Activated naive CD4-positive, alpha-beta T cell treated with anti-CD3 and anti-CD28 coated beads, Interleukin-2, amount 50 U/mL, for 24 hours (primary cell): ENCODE measurements around the gene SRGAP1.
"Not testable (repeated sequence)": the region's sequence is repeated elsewhere in the genome, so short reads cannot be mapped to it uniquely, and the experiment has no call there.

Experiments
- H3K27ac Mint-ChIP-seq: one replicate; pipeline ENCODE4 v1.8.0; 2021; ENCODE audit warnings: mild to moderate bottlenecking, mixed read lengths
- H3K27me3 Mint-ChIP-seq: one replicate; pipeline ENCODE4 v1.8.0; 2021; ENCODE audit warnings: mixed read lengths
- H3K36me3 Mint-ChIP-seq: one replicate; pipeline ENCODE4 v1.8.0; 2021; ENCODE audit warnings: mixed read lengths
- H3K4me1 Mint-ChIP-seq: one replicate; pipeline ENCODE4 v1.8.0; 2021; ENCODE audit warnings: mixed read lengths
- H3K4me3 Mint-ChIP-seq: one replicate; pipeline ENCODE4 v1.8.0; 2021; ENCODE audit warnings: mild to moderate bottlenecking, mixed read lengths
- H3K9me3 Mint-ChIP-seq: one replicate; pipeline ENCODE4 v1.8.0; 2021; ENCODE audit warnings: mixed read lengths

The SRGAP1 gene

GRCh38 chr12:64137117-64137516 lies 292.6 kb downstream of the SRGAP1 start:
- peaks cover 1% of the 10 kb centered on the region for H3K27me3 Mint-ChIP-seq
- H3K27ac Mint-ChIP-seq = no peak overlapping the region
- H3K36me3 Mint-ChIP-seq = no peaks in the 10 kb centered on the region
- H3K4me3 Mint-ChIP-seq = no peak overlapping the region
- H3K9me3 Mint-ChIP-seq = no peaks in the 10 kb centered on the region
- no peaks in the 10 kb centered on the region for H3K4me1 Mint-ChIP-seq

- Mint-ChIP-seq H3K4me3 (no peak overlapping the region), H3K4me1 (no peaks in the 10 kb centered on the region), H3K27me3 (peaks cover 1% of the 10 kb centered on the region), H3K9me3 (no peaks in the 10 kb centered on the region), H3K27ac (no peak overlapping the region), H3K36me3 (peaks cover 2% of the 10 kb centered on the region)
Observed at GRCh38 chr12:64139021-64139420, 294.5 kb downstream of the SRGAP1 start.

- Mint-ChIP-seq H3K27me3 (no peaks in the 10 kb centered on the region), H3K9me3 (no peaks in the 10 kb centered on the region), H3K27ac (no peak overlapping the region), H3K4me3 (no peak overlapping the region), H3K4me1 (no peaks in the 10 kb centered on the region), H3K36me3 (peaks cover 4% of the 10 kb centered on the region)
Observed at GRCh38 chr12:64142382-64142781, 297.9 kb downstream of the SRGAP1 start.

- Mint-ChIP-seq H3K27me3 (no peaks in the 10 kb centered on the region), H3K27ac (no peak overlapping the region), H3K36me3 (peaks cover 4% of the 10 kb centered on the region), H3K4me1 (no peaks in the 10 kb centered on the region), H3K4me3 (no peak overlapping the region), H3K9me3 (no peaks in the 10 kb centered on the region)
Observed at GRCh38 chr12:64142784-64143183, 298.3 kb downstream of the SRGAP1 start.

GRCh38 chr12:64145226-64145625 lies 300.7 kb downstream of the SRGAP1 start:
- peaks cover 7% of the 10 kb centered on the region for H3K36me3 Mint-ChIP-seq
- H3K27me3 Mint-ChIP-seq = no peaks in the 10 kb centered on the region
- no peaks in the 10 kb centered on the region for H3K4me1 Mint-ChIP-seq
- H3K9me3 Mint-ChIP-seq = no peaks in the 10 kb centered on the region
- no peak overlapping the region for H3K27ac Mint-ChIP-seq
- no peak overlapping the region for H3K4me3 Mint-ChIP-seq

- H3K4me1 Mint-ChIP-seq = no peaks in the 10 kb centered on the region
- peaks cover 12% of the 10 kb centered on the region for H3K36me3 Mint-ChIP-seq
- no peaks in the 10 kb centered on the region for H3K9me3 Mint-ChIP-seq
Observed at GRCh38 chr12:64147011-64147631, 302.6 kb downstream of the SRGAP1 start.

GRCh38 chr12:64147875-64148274 lies 303.4 kb downstream of the SRGAP1 start:
- no peaks in the 10 kb centered on the region for H3K27me3 Mint-ChIP-seq
- no peak overlapping the region for H3K4me3 Mint-ChIP-seq
- no peaks in the 10 kb centered on the region for H3K4me1 Mint-ChIP-seq
- H3K27ac Mint-ChIP-seq = no peak overlapping the region
- H3K36me3 Mint-ChIP-seq = peaks cover 10% of the 10 kb centered on the region
- no peaks in the 10 kb centered on the region for H3K9me3 Mint-ChIP-seq

More at GRCh38 chr12:64147011-64147631, 302.6 kb downstream of the SRGAP1 start:
- no peaks in the 10 kb centered on the region for H3K27me3 Mint-ChIP-seq
- no peak overlapping the region for H3K27ac Mint-ChIP-seq
- H3K4me3 Mint-ChIP-seq = peak overlapping the region; percentile 11

GRCh38 chr12:64154677-64155076 lies 310.2 kb downstream of the SRGAP1 start:
- Mint-ChIP-seq H3K4me3 (no peak overlapping the region), H3K9me3 (peaks cover 11% of the 10 kb centered on the region), H3K36me3 (peaks cover 16% of the 10 kb centered on the region), H3K4me1 (no peaks in the 10 kb centered on the region), H3K27ac (no peak overlapping the region), H3K27me3 (no peaks in the 10 kb centered on the region)

GRCh38 chr12:64157110-64157509 lies 312.6 kb downstream of the SRGAP1 start:
- Mint-ChIP-seq H3K4me1 (no peaks in the 10 kb centered on the region), H3K4me3 (no peak overlapping the region), H3K36me3 (peaks cover 11% of the 10 kb centered on the region), H3K27ac (no peak overlapping the region), H3K9me3 (peaks cover 11% of the 10 kb centered on the region), H3K27me3 (no peaks in the 10 kb centered on the region)

GRCh38 chr12:64160021-64160710 lies 315.7 kb downstream of the SRGAP1 start:
- Mint-ChIP-seq H3K27me3 (no peaks in the 10 kb centered on the region), H3K36me3 (peaks cover 9% of the 10 kb centered on the region), H3K4me1 (no peaks in the 10 kb centered on the region), H3K27ac (no peak overlapping the region), H3K9me3 (no peaks in the 10 kb centered on the region), H3K4me3 (no peak overlapping the region)

GRCh38 chr12:64160711-64161060 lies 316.2 kb downstream of the SRGAP1 start:
- H3K4me3 Mint-ChIP-seq = no peak overlapping the region
- H3K36me3 Mint-ChIP-seq = peaks cover 12% of the 10 kb centered on the region
- H3K9me3 Mint-ChIP-seq = no peaks in the 10 kb centered on the region
- no peak overlapping the region for H3K27ac Mint-ChIP-seq
- H3K4me1 Mint-ChIP-seq = no peaks in the 10 kb centered on the region
- no peaks in the 10 kb centered on the region for H3K27me3 Mint-ChIP-seq

- H3K4me1 Mint-ChIP-seq, H3K27me3 Mint-ChIP-seq, H3K4me3 Mint-ChIP-seq, H3K27ac Mint-ChIP-seq, H3K9me3 Mint-ChIP-seq: not testable (repeated sequence)
- peaks cover 16% of the 10 kb centered on the region for H3K36me3 Mint-ChIP-seq
Observed at GRCh38 chr12:64166606-64167005, 322.1 kb downstream of the SRGAP1 start.

- not testable (repeated sequence) for H3K4me1 Mint-ChIP-seq, H3K9me3 Mint-ChIP-seq, H3K4me3 Mint-ChIP-seq, H3K27ac Mint-ChIP-seq, H3K27me3 Mint-ChIP-seq
- H3K36me3 Mint-ChIP-seq = peaks cover 16% of the 10 kb centered on the region
Observed at GRCh38 chr12:64167041-64167440, 322.5 kb downstream of the SRGAP1 start.

- no peaks in the 10 kb centered on the region for H3K4me1 Mint-ChIP-seq
- H3K4me3 Mint-ChIP-seq = no peak overlapping the region
- H3K36me3 Mint-ChIP-seq = peaks cover 11% of the 10 kb centered on the region
- no peaks in the 10 kb centered on the region for H3K27me3 Mint-ChIP-seq
- H3K27ac Mint-ChIP-seq = no peak overlapping the region
- no peaks in the 10 kb centered on the region for H3K9me3 Mint-ChIP-seq
Observed at GRCh38 chr12:64170024-64170423, 325.5 kb downstream of the SRGAP1 start.

GRCh38 chr12:64170730-64171129 lies 326.2 kb downstream of the SRGAP1 start:
- Mint-ChIP-seq H3K27ac (no peak overlapping the region), H3K27me3 (no peaks in the 10 kb centered on the region), H3K4me1 (no peaks in the 10 kb centered on the region), H3K4me3 (no peak overlapping the region), H3K36me3 (peaks cover 7% of the 10 kb centered on the region), H3K9me3 (no peaks in the 10 kb centered on the region)

GRCh38 chr12:64171715-64172114 lies 327.2 kb downstream of the SRGAP1 start:
- Mint-ChIP-seq H3K27ac (no peak overlapping the region), H3K27me3 (no peaks in the 10 kb centered on the region), H3K4me3 (no peak overlapping the region), H3K9me3 (no peaks in the 10 kb centered on the region), H3K4me1 (no peaks in the 10 kb centered on the region), H3K36me3 (peaks cover 4% of the 10 kb centered on the region)
